ENCODE measurements around the gene NEUROG2. TPM values are rescaled to one million over a fixed set of nuclear protein-coding genes. Genes with fewer than 3 reads are reported as not detected.
A peak's percentile ranks its signal among the peaks of the same experiment; 100 is the strongest.
"Not testable (repeated sequence)": the region's sequence is repeated elsewhere in the genome, so short reads cannot be mapped to it uniquely, and the experiment has no call there.

NEUROG2 gene
- total RNA-seq, 1 donor = not detected

DNA sequence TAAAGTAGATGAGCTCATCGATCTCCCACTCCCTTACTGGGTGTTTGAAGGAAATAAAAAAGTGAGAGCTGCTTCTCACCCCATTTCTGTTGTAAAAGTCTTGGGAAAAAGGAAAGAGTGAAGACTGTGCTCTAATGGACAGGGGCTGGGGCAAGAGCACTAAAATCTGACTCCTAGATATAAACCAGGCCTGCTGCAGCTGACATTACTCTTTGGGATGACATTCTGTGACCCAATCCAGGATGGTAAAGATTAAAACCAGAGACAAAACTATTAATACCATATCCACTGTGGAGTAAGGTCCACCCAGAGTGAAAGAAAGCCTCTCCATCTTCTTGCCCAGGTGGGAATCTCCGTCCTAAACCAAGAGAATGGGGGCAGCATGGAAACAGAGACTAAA lies 20.1 kb upstream of the NEUROG2 start:
- H3K4me3 ChIP-seq (ENCODE audit: low read depth, low read length) = no peak overlapping the region
- no peak for DNase-seq (ENCODE audit: low read depth)
- TF ChIP-seq, protein P1, sequence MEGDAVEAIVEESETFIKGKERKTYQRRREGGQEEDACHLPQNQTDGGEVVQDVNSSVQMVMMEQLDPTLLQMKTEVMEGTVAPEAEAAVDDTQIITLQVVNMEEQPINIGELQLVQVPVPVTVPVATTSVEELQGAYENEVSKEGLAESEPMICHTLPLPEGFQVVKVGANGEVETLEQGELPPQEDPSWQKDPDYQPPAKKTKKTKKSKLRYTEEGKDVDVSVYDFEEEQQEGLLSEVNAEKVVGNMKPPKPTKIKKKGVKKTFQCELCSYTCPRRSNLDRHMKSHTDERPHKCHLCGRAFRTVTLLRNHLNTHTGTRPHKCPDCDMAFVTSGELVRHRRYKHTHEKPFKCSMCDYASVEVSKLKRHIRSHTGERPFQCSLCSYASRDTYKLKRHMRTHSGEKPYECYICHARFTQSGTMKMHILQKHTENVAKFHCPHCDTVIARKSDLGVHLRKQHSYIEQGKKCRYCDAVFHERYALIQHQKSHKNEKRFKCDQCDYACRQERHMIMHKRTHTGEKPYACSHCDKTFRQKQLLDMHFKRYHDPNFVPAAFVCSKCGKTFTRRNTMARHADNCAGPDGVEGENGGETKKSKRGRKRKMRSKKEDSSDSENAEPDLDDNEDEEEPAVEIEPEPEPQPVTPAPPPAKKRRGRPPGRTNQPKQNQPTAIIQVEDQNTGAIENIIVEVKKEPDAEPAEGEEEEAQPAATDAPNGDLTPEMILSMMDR (IDR thresholded peaks at IDR 0.05; ENCODE audit: insufficient read depth, low read depth, low read length) = no peak

DNA sequence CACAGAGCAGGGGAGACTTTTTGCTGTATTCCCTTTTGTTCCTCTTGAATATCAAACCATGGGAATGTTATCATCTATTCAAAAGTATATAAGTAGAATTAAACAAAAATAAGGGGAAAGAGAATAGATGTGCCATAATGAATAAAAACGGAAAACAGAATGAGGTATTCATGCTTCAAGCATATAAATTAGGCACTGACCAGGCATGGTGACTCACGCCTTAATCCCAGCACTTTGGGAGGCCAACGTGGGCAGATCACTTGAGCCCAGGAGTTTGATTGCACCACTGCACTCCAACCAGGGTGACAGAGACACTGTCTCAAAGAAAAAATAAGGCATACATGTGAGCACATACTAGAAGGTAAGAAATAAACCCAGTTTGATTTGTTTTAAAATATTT lies 16.3 kb upstream of the NEUROG2 start:
- TF ChIP-seq, protein P1 (IDR thresholded peaks at IDR 0.05; ENCODE audit: insufficient read depth, low read depth, low read length) = no peak

DNA sequence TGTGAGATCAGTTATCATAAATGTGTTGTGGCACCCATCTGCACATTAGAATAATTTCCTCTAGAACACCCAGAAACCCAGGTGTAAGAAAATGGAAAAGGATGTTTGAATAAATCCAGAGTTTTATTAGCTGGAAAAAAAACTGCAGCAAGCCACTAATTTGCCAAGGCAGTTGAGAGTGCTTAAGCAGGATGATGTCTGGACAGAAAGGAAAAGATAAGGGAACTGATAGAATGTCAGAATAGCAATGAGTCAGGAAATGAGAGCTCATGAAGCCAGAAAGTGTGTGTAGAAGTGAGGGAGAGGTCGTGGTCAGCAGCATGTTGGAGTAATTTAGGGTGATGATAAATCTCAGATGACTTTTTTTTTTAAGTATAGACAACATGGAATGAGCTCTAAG lies 15.2 kb upstream of the NEUROG2 start:
- H3K4me3 ChIP-seq (ENCODE audit: low read depth, low read length) = no peak overlapping the region
- DNase-seq (ENCODE audit: low read depth) = no peak
- TF ChIP-seq, protein P1 (IDR thresholded peaks at IDR 0.05; ENCODE audit: insufficient read depth, low read depth, low read length) = no peak

More for the DNA sequence above, 16.3 kb upstream of the NEUROG2 start:
- H3K4me3 ChIP-seq (ENCODE audit: low read depth, low read length) = no peak overlapping the region
- no peak for DNase-seq (ENCODE audit: low read depth)

DNA sequence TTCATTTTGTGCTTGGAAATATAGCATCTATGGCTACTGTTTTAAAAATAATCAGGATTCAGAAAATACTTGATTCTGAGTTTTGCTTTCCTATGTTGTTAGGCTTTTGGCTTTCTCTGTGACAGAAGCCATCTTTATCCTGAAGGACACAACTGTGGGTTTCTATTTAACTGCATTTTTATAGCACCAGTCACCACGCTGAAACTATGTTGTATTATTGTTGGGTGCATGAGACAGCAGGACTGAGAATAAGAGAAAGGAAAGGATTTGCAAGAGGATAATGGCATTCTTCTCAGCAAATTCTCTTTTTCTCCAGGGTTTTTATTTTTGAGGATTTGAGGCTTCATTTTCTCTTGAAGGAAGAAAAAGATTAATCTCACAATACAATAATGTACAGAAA lies 10.1 kb upstream of the NEUROG2 start:
- DNase-seq (ENCODE audit: low read depth) = no peak
- no peak overlapping the region for H3K4me3 ChIP-seq (ENCODE audit: low read depth, low read length)
- TF ChIP-seq, protein P1 (IDR thresholded peaks at IDR 0.05; ENCODE audit: insufficient read depth, low read depth, low read length) = no peak

DNA sequence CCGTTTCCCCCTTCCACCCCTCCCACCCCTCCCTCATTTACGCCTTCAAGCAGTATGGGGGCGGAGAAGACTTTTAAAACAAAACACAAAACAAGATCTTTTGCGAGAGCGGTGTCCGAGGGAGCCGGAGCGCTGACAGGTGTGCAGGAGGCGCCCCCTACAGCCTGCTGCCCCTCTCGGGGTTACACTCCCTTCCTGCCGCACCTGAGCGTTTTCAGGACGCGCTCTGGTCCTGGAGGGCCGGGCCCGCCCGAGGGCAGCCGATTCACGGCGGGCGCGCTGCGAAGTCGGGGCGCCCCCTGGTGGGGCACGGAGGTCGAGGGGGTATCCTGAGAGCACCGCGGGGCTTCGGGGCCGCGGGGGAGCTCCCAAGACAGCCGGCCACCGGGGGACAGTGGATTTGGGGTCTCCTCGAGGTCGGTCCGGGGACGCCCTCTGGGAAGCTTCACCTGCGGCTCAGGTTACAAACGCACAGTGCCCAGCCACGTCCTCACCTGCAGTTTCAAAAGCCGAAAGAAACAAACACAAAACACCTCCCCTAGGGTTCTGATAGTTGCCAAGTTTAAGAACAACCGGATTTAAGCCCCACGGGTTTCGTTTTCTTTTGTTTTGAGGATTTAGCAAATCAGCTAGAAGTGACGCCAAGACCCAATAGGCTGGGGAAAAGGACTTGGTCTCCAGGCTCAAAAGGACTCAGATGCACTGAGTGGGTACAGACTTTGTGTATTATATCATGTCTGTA lies 8.0 kb upstream of the NEUROG2 start:
- peak; percentile 32 for DNase-seq (ENCODE audit: low read depth)
- peak overlapping the region; percentile 53 for H3K4me3 ChIP-seq (ENCODE audit: low read depth, low read length)
- TF ChIP-seq, protein P1 (IDR thresholded peaks at IDR 0.05; ENCODE audit: insufficient read depth, low read depth, low read length) = peak; percentile 69

DNA sequence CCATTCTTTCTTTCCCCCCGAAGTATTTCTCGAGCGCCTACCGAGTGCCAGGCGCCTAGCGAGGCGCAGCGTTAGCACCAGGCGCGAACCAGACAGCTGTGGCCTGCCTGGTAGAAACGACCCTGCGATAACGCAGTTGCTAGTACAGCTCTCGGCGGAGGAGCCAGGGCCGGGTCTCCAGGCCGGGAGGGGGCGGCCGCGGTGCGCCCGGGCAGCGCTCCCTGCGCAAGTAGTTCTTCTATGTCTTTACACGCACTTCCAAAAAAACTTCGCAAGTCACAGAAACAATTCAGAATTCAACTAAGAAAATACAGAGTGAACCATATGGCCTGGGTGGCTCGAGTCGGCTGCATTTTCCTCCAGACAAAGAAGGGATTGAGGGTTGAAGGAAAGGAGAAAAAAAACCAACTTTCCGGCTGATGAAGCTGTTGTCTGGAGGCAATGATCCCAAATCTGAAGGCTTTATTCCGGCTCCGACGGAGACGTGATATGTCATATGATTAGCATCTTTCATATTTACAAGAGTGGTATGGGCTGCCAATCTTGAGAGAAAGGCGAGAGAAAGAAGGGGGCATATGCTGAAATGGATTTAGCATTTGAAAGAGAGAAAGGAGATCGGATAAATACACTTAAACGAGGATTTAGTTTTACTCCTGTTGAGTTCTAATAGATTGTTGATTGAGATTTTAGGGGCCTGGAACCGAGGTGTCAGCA lies 7.2 kb upstream of the NEUROG2 start:
- H3K4me3 ChIP-seq (ENCODE audit: low read depth, low read length) = peak overlapping the region; percentile 53
- TF ChIP-seq, protein P1 (IDR thresholded peaks at IDR 0.05; ENCODE audit: insufficient read depth, low read depth, low read length) = peak; percentile 51
- DNase-seq (ENCODE audit: low read depth) = peak; percentile 50

DNA sequence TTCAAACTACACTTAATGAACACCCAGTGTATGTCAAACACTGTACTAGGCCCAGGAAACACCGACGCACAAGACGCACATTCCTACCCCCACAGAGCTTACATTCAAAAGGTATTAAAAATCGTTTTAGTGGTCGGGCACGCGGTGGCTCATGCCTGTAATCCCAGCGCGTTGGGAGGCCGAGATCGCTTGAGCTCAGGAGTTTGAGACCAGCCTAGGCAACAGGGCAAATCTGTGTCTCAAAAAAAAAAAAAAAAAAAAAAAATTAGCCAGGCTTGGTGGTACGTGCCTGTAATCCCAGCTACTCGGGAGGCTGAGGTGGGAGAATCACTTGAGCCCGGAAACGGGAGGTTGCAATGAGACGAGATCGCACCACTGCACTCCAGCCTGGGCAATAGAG lies 6.5 kb upstream of the NEUROG2 start:
- H3K4me3 ChIP-seq (ENCODE audit: low read depth, low read length); DNase-seq (ENCODE audit: low read depth): not testable (repeated sequence)
